HepG2 (cell line): ENCODE measurements around the gene UNC50. TPM values are rescaled to one million over a fixed set of nuclear protein-coding genes. Genes with fewer than 3 reads are reported as not detected.

Experiments used
- CREB1 ChIP-seq, 2 experiments: fragments of 450-650 bp in 1 of 2; IDR thresholded peaks; 2 replicates each; pipeline ENCODE4 v1.6.1; 2016 to 2017; ENCODE audit warnings: control low read depth in 1 of 2, mild to moderate bottlenecking in 1 of 2, missing compliant biosample characterization in 1 of 2, missing genetic modification characterization in 1 of 2
- GFI1 ChIP-seq: sonication (generic); formaldehyde crosslinking; IDR thresholded peaks from 2 replicates; pipeline ENCODE4 v1.5.0; 2020; ENCODE audit warnings: missing genetic modification reagents, mild to moderate bottlenecking, borderline replicate concordance
- GZF1 ChIP-seq: sonication (generic); formaldehyde crosslinking; IDR thresholded peaks from 2 replicates; pipeline ENCODE4 v1.5.1; 2020; ENCODE audit warnings: mild to moderate bottlenecking, missing genetic modification reagents
- JDP2 ChIP-seq: sonication (generic); formaldehyde crosslinking; IDR thresholded peaks from 2 replicates; pipeline ENCODE4 v1.8.1; 2022; ENCODE audit warnings: missing genetic modification reagents, borderline replicate concordance
- KLF12 ChIP-seq: sonication (generic); formaldehyde crosslinking; IDR thresholded peaks from 2 replicates; pipeline ENCODE4 v1.4.0; 2020; ENCODE audit warnings: missing genetic modification reagents, borderline replicate concordance
- NFATC3 ChIP-seq: sonication (generic); formaldehyde crosslinking; IDR thresholded peaks from 2 replicates; pipeline ENCODE4 v1.5.1; 2020; ENCODE audit warnings: mild to moderate bottlenecking, missing genetic modification reagents
- PHF5A ChIP-seq: IDR thresholded peaks from one replicate; pipeline ENCODE4 v1.6.1; 2018; ENCODE audit warnings: low read depth, missing genetic modification reagents; ENCODE audit not compliant: unreplicated experiment
- POGZ ChIP-seq: sonication (generic); formaldehyde crosslinking; IDR thresholded peaks from 2 replicates; pipeline ENCODE4 v1.4.0; 2020; ENCODE audit warnings: mild to moderate bottlenecking, missing genetic modification reagents
- RFXANK ChIP-seq: IDR thresholded peaks from 2 replicates; pipeline ENCODE4 v1.6.1; 2016
- RXRB ChIP-seq: IDR thresholded peaks from 2 replicates; pipeline ENCODE4 v1.6.1; 2016; ENCODE audit warnings: borderline replicate concordance, missing genetic modification reagents, missing compliant biosample characterization
- SIX1 ChIP-seq: sonication (generic); formaldehyde crosslinking; IDR thresholded peaks from 2 replicates; pipeline ENCODE4 v1.4.0; 2020; ENCODE audit warnings: missing genetic modification reagents, borderline replicate concordance
- SP4 ChIP-seq: sonication (generic); formaldehyde crosslinking; IDR thresholded peaks from 2 replicates; pipeline ENCODE4 v1.8.1; 2023; ENCODE audit warnings: mild to moderate bottlenecking, missing genetic modification reagents
- SRSF1 ChIP-seq: fragments of 200-400 bp; formaldehyde crosslinking; optimal IDR thresholded peaks from 2 replicates; pipeline ENCODE3; 2017; ENCODE audit warnings: mild to moderate bottlenecking, low read depth, low read length, moderate library complexity
- SRY ChIP-seq: sonication (generic); formaldehyde crosslinking; IDR thresholded peaks from 2 replicates; pipeline ENCODE4 v1.8.0; 2022; ENCODE audit warnings: mild to moderate bottlenecking, missing genetic modification reagents
- YEATS2 ChIP-seq: sonication (generic); formaldehyde crosslinking; IDR thresholded peaks from 2 replicates; pipeline ENCODE4 v1.4.0; 2020; ENCODE audit warnings: missing genetic modification reagents, borderline replicate concordance
- ZFP82 ChIP-seq: sonication (generic); formaldehyde crosslinking; IDR thresholded peaks from 2 replicates; pipeline ENCODE4 v1.5.1; 2020; ENCODE audit warnings: mild to moderate bottlenecking, missing genetic modification reagents, borderline replicate concordance
- ZNF251 ChIP-seq: sonication (generic); formaldehyde crosslinking; IDR thresholded peaks from 2 replicates; pipeline ENCODE4 v1.9.0; 2021; ENCODE audit warnings: mild to moderate bottlenecking, missing genetic modification reagents
- ZNF292 ChIP-seq: sonication (generic); formaldehyde crosslinking; IDR thresholded peaks from 2 replicates; pipeline ENCODE4 v1.8.1; 2022; ENCODE audit warnings: mild to moderate bottlenecking, low read depth, missing genetic modification reagents, borderline replicate concordance
- polyA plus RNA-seq, 8 experiments: library from polyadenylated mRNA; depleted of rRNA in 3 of 8; stranded (reverse) in 7 of 8; unstranded in 1 of 8; fragments of >200 nt; fragmentation: Illumina TruSeq in 4 of 8; extraction: Trizol in 4 of 8; gene quantifications; 2 replicates each; pipeline versions ENCODE4 v1.2.1 to v1.2.3, GENCODE V29; 2011 to 2016; ENCODE audit warnings: low read depth in 4 of 8, missing spikeins in 1 of 8, mixed read lengths in 1 of 8; ENCODE audit not compliant: insufficient read depth in 1 of 8
- total RNA-seq, 5 experiments: library from RNA; depleted of rRNA; stranded (reverse); fragments of >200 nt; fragmentation: Illumina TruSeq; extraction: Trizol; gene quantifications; 2 replicates each; pipeline ENCODE4 v1.2.3, GENCODE V29; 2016; ENCODE audit warnings: low read depth in 1 of 5
- TF ChIP-seq, protein P1 (sequence below): sonication (generic); formaldehyde crosslinking; IDR thresholded peaks from 2 replicates; pipeline ENCODE4 v1.8.0; 2022; ENCODE audit warnings: mild to moderate bottlenecking, missing genetic modification reagents
- TF ChIP-seq, protein P2 (sequence below): sonication (generic); formaldehyde crosslinking; IDR thresholded peaks from 2 replicates; pipeline ENCODE4 v1.4.0; 2020; ENCODE audit warnings: mild to moderate bottlenecking, missing genetic modification reagents
- TF ChIP-seq, protein P3 (sequence below): sonication (generic); formaldehyde crosslinking; IDR thresholded peaks from 2 replicates; pipeline ENCODE4 v1.8.1; 2023; ENCODE audit warnings: mild to moderate bottlenecking, inconsistent platforms, moderate library complexity, missing genetic modification reagents, borderline replicate concordance
- TF ChIP-seq, protein P4 (sequence below): sonication (generic); formaldehyde crosslinking; IDR thresholded peaks from 2 replicates; pipeline ENCODE4 v1.9.0; 2021; ENCODE audit warnings: missing genetic modification reagents, mild to moderate bottlenecking, borderline replicate concordance
- TF ChIP-seq, protein P5 (sequence below): sonication (generic); formaldehyde crosslinking; IDR thresholded peaks from 2 replicates; pipeline ENCODE4 v1.4.0; 2020; ENCODE audit warnings: missing genetic modification reagents

Gene UNC50
- total and polyA plus RNA-seq, 2 of the 13 experiments (the other 11 are each of a cell fraction or from before 2014, with no cell fraction given), result 92.6 to 95.6 TPM

DNA sequence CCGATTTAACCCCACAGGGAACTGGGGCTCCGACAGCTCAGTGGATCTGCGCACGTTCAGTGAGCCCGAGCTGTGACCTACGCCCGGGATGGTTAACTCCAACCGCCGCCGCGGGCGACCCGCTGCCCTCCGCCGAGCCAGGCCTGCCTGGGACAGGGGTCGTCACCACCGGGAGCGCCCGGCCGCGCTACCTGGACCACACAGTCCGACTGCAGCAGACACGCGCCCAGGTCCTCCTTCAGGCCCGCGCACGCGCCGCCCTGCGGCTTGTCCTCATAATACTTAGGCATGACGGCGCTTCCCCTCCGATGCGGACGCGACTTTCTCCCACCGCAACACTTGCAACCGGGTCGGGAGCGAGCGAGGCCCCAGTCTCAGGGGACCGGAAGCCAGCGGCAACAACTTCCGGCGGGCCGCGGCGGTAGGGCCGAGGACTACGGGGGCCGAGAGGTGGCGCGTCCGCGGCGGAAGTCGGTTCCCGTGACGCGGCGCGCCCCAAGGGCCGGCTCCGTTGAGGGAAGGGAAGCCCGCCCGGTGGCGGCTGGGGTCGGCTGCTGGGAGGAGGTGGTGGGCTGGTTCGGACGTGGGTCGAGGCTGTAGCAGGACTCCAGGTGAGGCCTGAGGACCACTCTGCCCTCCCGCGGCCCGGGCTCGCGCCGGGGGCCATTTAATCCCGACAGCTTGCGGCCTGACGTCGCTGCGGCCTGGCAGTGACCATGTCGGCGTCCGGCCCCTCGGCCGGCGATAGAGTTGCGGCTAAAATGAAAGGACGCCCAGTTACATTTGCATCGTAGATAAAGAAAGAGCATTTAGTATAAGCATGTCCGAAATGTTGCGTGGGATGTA lies at the start of gene UNC50, which contains the start of gene COA5 (continued):
- TF ChIP-seq, protein P1, sequence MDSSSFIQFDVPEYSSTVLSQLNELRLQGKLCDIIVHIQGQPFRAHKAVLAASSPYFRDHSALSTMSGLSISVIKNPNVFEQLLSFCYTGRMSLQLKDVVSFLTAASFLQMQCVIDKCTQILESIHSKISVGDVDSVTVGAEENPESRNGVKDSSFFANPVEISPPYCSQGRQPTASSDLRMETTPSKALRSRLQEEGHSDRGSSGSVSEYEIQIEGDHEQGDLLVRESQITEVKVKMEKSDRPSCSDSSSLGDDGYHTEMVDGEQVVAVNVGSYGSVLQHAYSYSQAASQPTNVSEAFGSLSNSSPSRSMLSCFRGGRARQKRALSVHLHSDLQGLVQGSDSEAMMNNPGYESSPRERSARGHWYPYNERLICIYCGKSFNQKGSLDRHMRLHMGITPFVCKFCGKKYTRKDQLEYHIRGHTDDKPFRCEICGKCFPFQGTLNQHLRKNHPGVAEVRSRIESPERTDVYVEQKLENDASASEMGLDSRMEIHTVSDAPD (CRISPR knock-in tag), result peak; percentile 58; the same call in 1 of the 2 replicates
- TF ChIP-seq SIX1 (CRISPR knock-in tag) (no peak), JDP2 (CRISPR knock-in tag) (no peak), ZFP82 (CRISPR knock-in tag) (peak; percentile 58; the same call in 1 of the 2 replicates), RXRB (CRISPR knock-in tag) (peak; percentile 78), CREB1 (IDR thresholded peaks at IDR 0.05) (peak; percentile 91), CREB1 (CRISPR knock-in tag; IDR thresholded peaks at IDR 0.05) (peak; percentile 82), SRSF1 (peak; percentile 82), NFATC3 (CRISPR knock-in tag) (0 out of 2 replicates have a peak, but pooled peaks have one; percentile 84), ZNF292 (CRISPR knock-in tag) (no peak), GZF1 (no peak; the same call in none of the 2 replicates), PHF5A (peak; percentile 77), KLF12 (peak; percentile 92), ZNF251 (no peak), GFI1 (CRISPR knock-in tag) (peak; percentile 85), YEATS2 (CRISPR knock-in tag) (peak; percentile 99), RFXANK (CRISPR knock-in tag) (peak; percentile 78; the same call in 1 of the 2 replicates), SP4 (peak; percentile 71), POGZ (peak; percentile 95), SRY (CRISPR knock-in tag) (peak; percentile 98)
- TF ChIP-seq, protein P2, sequence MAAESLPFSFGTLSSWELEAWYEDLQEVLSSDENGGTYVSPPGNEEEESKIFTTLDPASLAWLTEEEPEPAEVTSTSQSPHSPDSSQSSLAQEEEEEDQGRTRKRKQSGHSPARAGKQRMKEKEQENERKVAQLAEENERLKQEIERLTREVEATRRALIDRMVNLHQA, result no peak
- TF ChIP-seq, protein P3, sequence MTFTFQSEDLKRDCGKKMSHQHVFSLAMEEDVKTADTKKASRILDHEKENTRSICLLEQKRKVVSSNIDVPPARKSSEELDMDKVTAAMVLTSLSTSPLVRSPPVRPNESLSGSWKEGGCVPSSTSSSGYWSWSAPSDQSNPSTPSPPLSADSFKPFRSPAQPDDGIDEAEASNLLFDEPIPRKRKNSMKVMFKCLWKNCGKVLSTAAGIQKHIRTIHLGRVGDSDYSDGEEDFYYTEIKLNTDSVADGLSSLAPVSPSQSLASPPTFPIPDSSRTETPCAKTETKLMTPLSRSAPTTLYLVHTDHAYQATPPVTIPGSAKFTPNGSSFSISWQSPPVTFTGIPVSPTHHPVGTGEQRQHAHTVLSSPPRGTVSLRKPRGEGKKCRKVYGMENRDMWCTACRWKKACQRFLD, result peak; percentile 88; the same call in 1 of the 2 replicates
- TF ChIP-seq, protein P4, sequence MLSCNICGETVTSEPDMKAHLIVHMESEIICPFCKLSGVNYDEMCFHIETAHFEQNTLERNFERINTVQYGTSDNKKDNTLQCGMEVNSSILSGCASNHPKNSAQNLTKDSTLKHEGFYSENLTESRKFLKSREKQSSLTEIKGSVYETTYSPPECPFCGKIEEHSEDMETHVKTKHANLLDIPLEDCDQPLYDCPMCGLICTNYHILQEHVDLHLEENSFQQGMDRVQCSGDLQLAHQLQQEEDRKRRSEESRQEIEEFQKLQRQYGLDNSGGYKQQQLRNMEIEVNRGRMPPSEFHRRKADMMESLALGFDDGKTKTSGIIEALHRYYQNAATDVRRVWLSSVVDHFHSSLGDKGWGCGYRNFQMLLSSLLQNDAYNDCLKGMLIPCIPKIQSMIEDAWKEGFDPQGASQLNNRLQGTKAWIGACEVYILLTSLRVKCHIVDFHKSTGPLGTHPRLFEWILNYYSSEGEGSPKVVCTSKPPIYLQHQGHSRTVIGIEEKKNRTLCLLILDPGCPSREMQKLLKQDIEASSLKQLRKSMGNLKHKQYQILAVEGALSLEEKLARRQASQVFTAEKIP, result no peak
- TF ChIP-seq, protein P5, sequence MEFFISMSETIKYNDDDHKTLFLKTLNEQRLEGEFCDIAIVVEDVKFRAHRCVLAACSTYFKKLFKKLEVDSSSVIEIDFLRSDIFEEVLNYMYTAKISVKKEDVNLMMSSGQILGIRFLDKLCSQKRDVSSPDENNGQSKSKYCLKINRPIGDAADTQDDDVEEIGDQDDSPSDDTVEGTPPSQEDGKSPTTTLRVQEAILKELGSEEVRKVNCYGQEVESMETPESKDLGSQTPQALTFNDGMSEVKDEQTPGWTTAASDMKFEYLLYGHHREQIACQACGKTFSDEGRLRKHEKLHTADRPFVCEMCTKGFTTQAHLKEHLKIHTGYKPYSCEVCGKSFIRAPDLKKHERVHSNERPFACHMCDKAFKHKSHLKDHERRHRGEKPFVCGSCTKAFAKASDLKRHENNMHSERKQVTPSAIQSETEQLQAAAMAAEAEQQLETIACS (CRISPR knock-in tag), result peak; percentile 86
